HG03432 (cell line): ENCODE measurements around the gene DPYSL4.

Experiments
- ATAC-seq: cut with Tn5 transposase; IDR thresholded peaks from one replicate; pipeline ENCODE4 v1.9.1; 2021; ENCODE audit warnings: mild to moderate bottlenecking, moderate library complexity; ENCODE audit not compliant: unreplicated experiment

The DPYSL4 gene

GRCh38 chr10:132186488-132187429 is at the start of gene DPYSL4:
DPYSL4 (plus strand) TSS chr10:132186948; CDS start chr10:132187064, 116 bp downstream.
- ATAC-seq, result no peak

- no peak for ATAC-seq
These were observed 49.4 kb upstream of the DPYSL4 start for GRCh38 chr10:132137111-132138072.

- ATAC-seq, result no peak
These were observed 48.6 kb upstream of the DPYSL4 start for GRCh38 chr10:132138133-132138532.

- ATAC-seq, result no peak
These were observed 48.2 kb upstream of the DPYSL4 start for GRCh38 chr10:132138596-132138995.

GRCh38 chr10:132139526-132139925 is 47.2 kb upstream of the DPYSL4 start:
- no peak for ATAC-seq

GRCh38 chr10:132140167-132140925 is 46.4 kb upstream of the DPYSL4 start:
- ATAC-seq, result no peak

GRCh38 chr10:132141076-132141475 is 45.7 kb upstream of the DPYSL4 start:
- ATAC-seq, result no peak

GRCh38 chr10:132141526-132142395 is 45.0 kb upstream of the DPYSL4 start:
- ATAC-seq, result no peak

- ATAC-seq, result no peak
These were observed 44.2 kb upstream of the DPYSL4 start for GRCh38 chr10:132142396-132143161.

GRCh38 chr10:132143162-132143561 is 43.6 kb upstream of the DPYSL4 start:
- no peak for ATAC-seq

- no peak for ATAC-seq
These were observed 42.7 kb upstream of the DPYSL4 start for GRCh38 chr10:132144086-132144485.

- no peak for ATAC-seq
These were observed 41.7 kb upstream of the DPYSL4 start for GRCh38 chr10:132145002-132145401.

GRCh38 chr10:132145521-132146185 is 41.1 kb upstream of the DPYSL4 start:
- ATAC-seq, result no peak

- no peak for ATAC-seq
These were observed 40.5 kb upstream of the DPYSL4 start for GRCh38 chr10:132146271-132146671.

GRCh38 chr10:132146941-132147915 is 39.5 kb upstream of the DPYSL4 start:
- ATAC-seq, result no peak

GRCh38 chr10:132148261-132149251 is 38.2 kb upstream of the DPYSL4 start:
- ATAC-seq, result no peak
